GM12878 (cell line): Measurements from ENCODE around the gene ZNF573. TPM values are rescaled to one million over a fixed set of nuclear protein-coding genes. Genes with fewer than 3 reads are reported as not detected.

Experiments used
- CBFB ChIP-seq: IDR thresholded peaks from 2 replicates; pipeline ENCODE4 v1.6.1; 2016; ENCODE audit warnings: antibody characterized with exemption, low read depth
- EED ChIP-seq: sonication (generic); IDR thresholded peaks from 2 replicates; pipeline ENCODE4 v1.6.1; 2016; ENCODE audit warnings: antibody characterized with exemption, low read depth
- GABPA ChIP-seq: IDR thresholded peaks from 2 replicates; pipeline ENCODE4 v1.6.1; 2014; ENCODE audit warnings: antibody characterized with exemption, low read depth, mild to moderate bottlenecking, inconsistent platforms
- HDGF ChIP-seq: fragments of 450-650 bp; IDR thresholded peaks from 2 replicates; pipeline ENCODE4 v1.6.1; 2016; ENCODE audit warnings: antibody characterized with exemption
- MXI1 ChIP-seq: fragments of 150-350 bp; IDR thresholded peaks from 2 replicates; pipeline ENCODE4 v1.6.1; 2011; ENCODE audit warnings: low read depth, mild to moderate bottlenecking, inconsistent platforms, low read length, improper control_type of control experiment
- NFYB ChIP-seq: IDR thresholded peaks from 2 replicates; pipeline ENCODE4 v1.6.1; 2011; ENCODE audit warnings: low read depth, mild to moderate bottlenecking, low read length, improper control_type of control experiment, moderate library complexity; ENCODE audit not compliant: insufficient read depth
- NRF1 ChIP-seq: conservative IDR thresholded peaks from 2 replicates; pipeline ENCODE4 v1.6.1; 2011; ENCODE audit warnings: mild to moderate bottlenecking, low read depth, low read length, improper control_type of control experiment
- PAX8 ChIP-seq: fragments of 450-650 bp; IDR thresholded peaks from 2 replicates; pipeline ENCODE4 v1.6.1; 2017; ENCODE audit warnings: mild to moderate bottlenecking, moderate library complexity
- RAD21 ChIP-seq: IDR thresholded peaks from 2 replicates; pipeline ENCODE4 v1.6.1; 2011; ENCODE audit warnings: mild to moderate bottlenecking, low read depth, low read length, moderate library complexity; ENCODE audit not compliant: insufficient read depth
- RFX5 ChIP-seq: IDR thresholded peaks from 2 replicates; pipeline ENCODE4 v1.6.1; 2011; ENCODE audit warnings: low read depth, low read length, improper control_type of control experiment
- SMAD5 ChIP-seq: IDR thresholded peaks from 2 replicates; pipeline ENCODE4 v1.6.1; 2016; ENCODE audit warnings: antibody characterized with exemption, low read depth
- SUPT20H ChIP-seq: IDR thresholded peaks from 2 replicates; pipeline ENCODE4 v1.6.1; 2011; ENCODE audit warnings: low read depth, mild to moderate bottlenecking, low read length, moderate library complexity, borderline replicate concordance; ENCODE audit not compliant: control insufficient read depth
- TCF12 ChIP-seq: IDR thresholded peaks from 2 replicates; pipeline ENCODE4 v1.6.1; 2011; ENCODE audit warnings: low read depth, mild to moderate bottlenecking, low read length
- polyA plus RNA-seq, 11 experiments: library from polyadenylated mRNA; depleted of rRNA in 4 of 11; unstranded in 6 of 11; stranded (reverse) in 5 of 11; fragments of >200 nt; fragmentation: Nextera tagmentation in 4 of 11; fragmentation: Illumina TruSeq in 1 of 11; extraction: Ambion mirVana in 4 of 11; extraction: Trizol in 1 of 11; gene quantifications; 1 replicate in 1 of 11; 2 replicates in 10 of 11; pipeline versions ENCODE4 v1.2.1 to v1.2.3, GENCODE V29; 2011 to 2016; ENCODE audit warnings: inconsistent platforms in 2 of 11, missing spikeins in 2 of 11, low read depth in 1 of 11
- total RNA-seq, 4 experiments: library from RNA; depleted of rRNA in 3 of 4; stranded (reverse); fragments of >200 nt in 3 of 4; fragmentation: Illumina TruSeq in 1 of 4; extraction: Trizol in 1 of 4; gene quantifications; 2 replicates each; pipeline versions ENCODE4 v1.2.1 to v1.2.3, GENCODE V29; 2013 to 2021
- TF ChIP-seq, protein P1 (sequence below): IDR thresholded peaks from 2 replicates; pipeline ENCODE4 v1.6.1; 2011; ENCODE audit warnings: borderline replicate concordance, low read depth, mild to moderate bottlenecking, moderate library complexity, low read length; ENCODE audit not compliant: insufficient read depth, poor library complexity, severe bottlenecking
- TF ChIP-seq, protein P2 (sequence below): fragments of 450-650 bp; IDR thresholded peaks from 2 replicates; pipeline ENCODE4 v1.6.1; 2016; ENCODE audit warnings: mild to moderate bottlenecking, moderate library complexity, borderline replicate concordance
- TF ChIP-seq, protein P3 (sequence below): fragments of 450-650 bp; IDR thresholded peaks from 2 replicates; pipeline ENCODE4 v1.6.1; 2017; ENCODE audit warnings: mild to moderate bottlenecking
- TF ChIP-seq, protein P4 (sequence below): fragments of 150-350 bp; IDR thresholded peaks from 2 replicates; pipeline ENCODE4 v1.6.1; 2016; ENCODE audit warnings: low read depth, low read length

ZNF573 gene
- total and polyA plus RNA-seq, 10 of the 15 experiments (the other 5 are each of a cell fraction or from before 2014, with no cell fraction given), result 0.38 to 5.5 (median 2.4) TPM

DNA sequence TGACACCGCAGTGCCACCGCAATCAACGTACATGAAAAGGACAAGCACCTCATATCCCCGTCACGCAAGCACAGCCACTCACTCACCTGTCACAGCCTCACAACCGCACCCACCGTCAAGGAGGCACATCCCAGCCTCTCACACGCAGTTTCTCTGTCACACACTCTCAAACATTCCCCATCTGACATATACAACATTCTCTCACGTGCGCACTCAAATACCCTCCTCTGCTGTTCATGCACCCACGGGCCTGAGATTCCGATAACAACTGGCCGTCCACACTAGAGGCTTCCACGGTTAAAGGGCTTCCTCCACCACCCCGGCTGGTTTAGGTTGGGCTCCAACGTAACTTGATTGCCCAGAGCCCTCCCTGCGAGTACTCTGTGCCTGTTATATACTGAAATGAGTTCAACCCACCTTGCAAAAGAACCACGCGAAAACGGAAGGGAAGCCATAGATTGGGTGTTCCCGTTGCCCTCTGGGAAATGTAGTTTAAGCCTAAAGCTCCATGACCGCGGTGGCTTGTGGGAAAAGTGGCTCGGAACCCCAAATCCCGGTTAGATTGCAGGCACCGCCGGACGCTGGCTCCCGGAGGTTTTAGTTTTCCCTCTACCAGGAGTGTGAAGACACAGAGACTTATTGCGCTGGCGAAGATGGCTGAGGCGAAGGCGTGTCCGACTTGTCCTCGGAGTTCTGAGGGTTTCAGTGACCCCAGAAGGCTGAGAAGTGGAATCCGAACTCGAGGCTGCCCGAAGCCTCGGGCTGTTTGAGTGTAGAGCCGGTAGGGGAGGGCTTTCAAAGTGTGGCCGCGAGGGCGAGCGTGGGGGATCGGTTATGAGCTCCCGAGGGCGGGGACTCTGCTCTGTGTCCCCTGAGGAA lies at the start of gene ZNF573 (continued):
- TF ChIP-seq, protein P1, sequence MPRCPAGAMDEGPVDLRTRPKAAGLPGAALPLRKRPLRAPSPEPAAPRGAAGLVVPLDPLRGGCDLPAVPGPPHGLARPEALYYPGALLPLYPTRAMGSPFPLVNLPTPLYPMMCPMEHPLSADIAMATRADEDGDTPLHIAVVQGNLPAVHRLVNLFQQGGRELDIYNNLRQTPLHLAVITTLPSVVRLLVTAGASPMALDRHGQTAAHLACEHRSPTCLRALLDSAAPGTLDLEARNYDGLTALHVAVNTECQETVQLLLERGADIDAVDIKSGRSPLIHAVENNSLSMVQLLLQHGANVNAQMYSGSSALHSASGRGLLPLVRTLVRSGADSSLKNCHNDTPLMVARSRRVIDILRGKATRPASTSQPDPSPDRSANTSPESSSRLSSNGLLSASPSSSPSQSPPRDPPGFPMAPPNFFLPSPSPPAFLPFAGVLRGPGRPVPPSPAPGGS, result no peak
- TF ChIP-seq, protein P2, sequence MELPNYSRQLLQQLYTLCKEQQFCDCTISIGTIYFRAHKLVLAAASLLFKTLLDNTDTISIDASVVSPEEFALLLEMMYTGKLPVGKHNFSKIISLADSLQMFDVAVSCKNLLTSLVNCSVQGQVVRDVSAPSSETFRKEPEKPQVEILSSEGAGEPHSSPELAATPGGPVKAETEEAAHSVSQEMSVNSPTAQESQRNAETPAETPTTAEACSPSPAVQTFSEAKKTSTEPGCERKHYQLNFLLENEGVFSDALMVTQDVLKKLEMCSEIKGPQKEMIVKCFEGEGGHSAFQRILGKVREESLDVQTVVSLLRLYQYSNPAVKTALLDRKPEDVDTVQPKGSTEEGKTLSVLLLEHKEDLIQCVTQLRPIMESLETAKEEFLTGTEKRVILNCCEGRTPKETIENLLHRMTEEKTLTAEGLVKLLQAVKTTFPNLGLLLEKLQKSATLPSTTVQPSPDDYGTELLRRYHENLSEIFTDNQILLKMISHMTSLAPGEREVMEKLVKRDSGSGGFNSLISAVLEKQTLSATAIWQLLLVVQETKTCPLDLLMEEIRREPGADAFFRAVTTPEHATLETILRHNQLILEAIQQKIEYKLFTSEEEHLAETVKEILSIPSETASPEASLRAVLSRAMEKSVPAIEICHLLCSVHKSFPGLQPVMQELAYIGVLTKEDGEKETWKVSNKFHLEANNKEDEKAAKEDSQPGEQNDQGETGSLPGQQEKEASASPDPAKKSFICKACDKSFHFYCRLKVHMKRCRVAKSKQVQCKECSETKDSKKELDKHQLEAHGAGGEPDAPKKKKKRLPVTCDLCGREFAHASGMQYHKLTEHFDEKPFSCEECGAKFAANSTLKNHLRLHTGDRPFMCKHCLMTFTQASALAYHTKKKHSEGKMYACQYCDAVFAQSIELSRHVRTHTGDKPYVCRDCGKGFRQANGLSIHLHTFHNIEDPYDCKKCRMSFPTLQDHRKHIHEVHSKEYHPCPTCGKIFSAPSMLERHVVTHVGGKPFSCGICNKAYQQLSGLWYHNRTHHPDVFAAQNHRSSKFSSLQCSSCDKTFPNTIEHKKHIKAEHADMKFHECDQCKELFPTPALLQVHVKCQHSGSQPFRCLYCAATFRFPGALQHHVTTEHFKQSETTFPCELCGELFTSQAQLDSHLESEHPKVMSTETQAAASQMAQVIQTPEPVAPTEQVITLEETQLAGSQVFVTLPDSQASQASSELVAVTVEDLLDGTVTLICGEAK, result peak; percentile 75
- TF ChIP-seq TCF12 (peak; percentile 67; the same call in 1 of the 2 replicates), RAD21 (no peak), MXI1 (peak; percentile 71), EED (0 out of 2 replicates have a peak, but pooled peaks have one; percentile 23), PAX8 (no peak), HDGF (no peak), CBFB (peak; percentile 45; the same call in 1 of the 2 replicates), GABPA (peak; percentile 85), NFYB (no peak), SMAD5 (0 out of 2 replicates have a peak, but pooled peaks have one; percentile 44), SUPT20H (no peak), NRF1 (no peak), RFX5 (no peak)
- TF ChIP-seq, protein P3, sequence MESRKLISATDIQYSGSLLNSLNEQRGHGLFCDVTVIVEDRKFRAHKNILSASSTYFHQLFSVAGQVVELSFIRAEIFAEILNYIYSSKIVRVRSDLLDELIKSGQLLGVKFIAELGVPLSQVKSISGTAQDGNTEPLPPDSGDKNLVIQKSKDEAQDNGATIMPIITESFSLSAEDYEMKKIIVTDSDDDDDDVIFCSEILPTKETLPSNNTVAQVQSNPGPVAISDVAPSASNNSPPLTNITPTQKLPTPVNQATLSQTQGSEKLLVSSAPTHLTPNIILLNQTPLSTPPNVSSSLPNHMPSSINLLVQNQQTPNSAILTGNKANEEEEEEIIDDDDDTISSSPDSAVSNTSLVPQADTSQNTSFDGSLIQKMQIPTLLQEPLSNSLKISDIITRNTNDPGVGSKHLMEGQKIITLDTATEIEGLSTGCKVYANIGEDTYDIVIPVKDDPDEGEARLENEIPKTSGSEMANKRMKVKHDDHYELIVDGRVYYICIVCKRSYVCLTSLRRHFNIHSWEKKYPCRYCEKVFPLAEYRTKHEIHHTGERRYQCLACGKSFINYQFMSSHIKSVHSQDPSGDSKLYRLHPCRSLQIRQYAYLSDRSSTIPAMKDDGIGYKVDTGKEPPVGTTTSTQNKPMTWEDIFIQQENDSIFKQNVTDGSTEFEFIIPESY, result no peak
- TF ChIP-seq, protein P4, sequence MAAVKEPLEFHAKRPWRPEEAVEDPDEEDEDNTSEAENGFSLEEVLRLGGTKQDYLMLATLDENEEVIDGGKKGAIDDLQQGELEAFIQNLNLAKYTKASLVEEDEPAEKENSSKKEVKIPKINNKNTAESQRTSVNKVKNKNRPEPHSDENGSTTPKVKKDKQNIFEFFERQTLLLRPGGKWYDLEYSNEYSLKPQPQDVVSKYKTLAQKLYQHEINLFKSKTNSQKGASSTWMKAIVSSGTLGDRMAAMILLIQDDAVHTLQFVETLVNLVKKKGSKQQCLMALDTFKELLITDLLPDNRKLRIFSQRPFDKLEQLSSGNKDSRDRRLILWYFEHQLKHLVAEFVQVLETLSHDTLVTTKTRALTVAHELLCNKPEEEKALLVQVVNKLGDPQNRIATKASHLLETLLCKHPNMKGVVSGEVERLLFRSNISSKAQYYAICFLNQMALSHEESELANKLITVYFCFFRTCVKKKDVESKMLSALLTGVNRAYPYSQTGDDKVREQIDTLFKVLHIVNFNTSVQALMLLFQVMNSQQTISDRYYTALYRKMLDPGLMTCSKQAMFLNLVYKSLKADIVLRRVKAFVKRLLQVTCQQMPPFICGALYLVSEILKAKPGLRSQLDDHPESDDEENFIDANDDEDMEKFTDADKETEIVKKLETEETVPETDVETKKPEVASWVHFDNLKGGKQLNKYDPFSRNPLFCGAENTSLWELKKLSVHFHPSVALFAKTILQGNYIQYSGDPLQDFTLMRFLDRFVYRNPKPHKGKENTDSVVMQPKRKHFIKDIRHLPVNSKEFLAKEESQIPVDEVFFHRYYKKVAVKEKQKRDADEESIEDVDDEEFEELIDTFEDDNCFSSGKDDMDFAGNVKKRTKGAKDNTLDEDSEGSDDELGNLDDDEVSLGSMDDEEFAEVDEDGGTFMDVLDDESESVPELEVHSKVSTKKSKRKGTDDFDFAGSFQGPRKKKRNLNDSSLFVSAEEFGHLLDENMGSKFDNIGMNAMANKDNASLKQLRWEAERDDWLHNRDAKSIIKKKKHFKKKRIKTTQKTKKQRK, result no peak
